ENCODE data around the gene RFWD3.

DNA sequence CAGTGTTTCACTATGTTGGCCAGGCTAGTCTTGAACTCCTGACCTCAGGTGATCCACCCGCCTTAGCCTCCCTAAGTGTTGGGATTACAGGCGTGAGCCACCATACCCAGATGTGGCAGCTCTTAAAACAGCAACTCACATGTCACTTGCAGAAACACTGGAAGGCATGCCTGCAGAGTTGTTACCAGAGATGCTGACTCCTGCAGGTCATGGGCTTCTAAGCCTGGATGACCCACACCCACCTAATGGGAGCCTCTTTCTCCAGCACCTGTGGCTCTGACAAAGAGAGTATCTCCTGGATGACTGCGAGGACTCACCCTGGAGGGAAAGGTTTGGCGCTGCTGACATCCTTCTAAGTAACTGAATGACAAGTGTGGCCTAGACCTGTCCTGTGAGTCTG, 11.2 kb upstream of the RFWD3 start:
- TF ChIP-seq POLR2A (IDR thresholded peaks at IDR 0.05; ENCODE audit: low read depth, low read length) (no peak), POLR2AphosphoS5 (IDR thresholded peaks at IDR 0.05; ENCODE audit: low read depth, low read length) (no peak)
